ENCODE measurements around the gene RLN3.
A peak's percentile ranks its signal among the peaks of the same experiment; 100 is the strongest.
"Not testable (repeated sequence)": the region's sequence is repeated elsewhere in the genome, so short reads cannot be mapped to it uniquely, and the experiment has no call there.

RLN3 gene

GRCh38 chr19:14023404-14024235, 4.3 kb upstream of the RLN3 start:
- DNase-seq: peak; percentile 50

- not testable (repeated sequence) for DNase-seq
Observed at GRCh38 chr19:14026652-14027192, 1.2 kb upstream of the RLN3 start.

DNA sequence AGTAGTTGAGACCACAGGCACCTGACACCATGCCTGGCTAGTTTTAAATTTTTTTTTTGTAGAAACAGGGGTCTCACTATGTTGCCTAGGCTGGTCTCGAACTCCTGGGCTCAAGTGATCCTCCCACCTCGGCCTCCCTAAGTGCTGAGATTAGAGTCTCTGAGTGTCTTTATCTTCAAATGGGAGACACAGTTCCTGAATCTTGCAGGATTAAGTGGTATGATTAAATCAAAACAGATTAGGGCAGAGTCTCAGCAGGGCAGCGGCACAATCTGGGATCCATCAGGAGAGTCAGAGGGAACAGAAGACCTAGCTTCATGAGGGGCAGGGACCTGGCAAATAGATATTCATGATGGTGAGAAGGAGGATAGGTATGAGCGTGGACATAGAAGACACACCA, 953 bp downstream of the RLN3 start:
- no peak for DNase-seq

DNA sequence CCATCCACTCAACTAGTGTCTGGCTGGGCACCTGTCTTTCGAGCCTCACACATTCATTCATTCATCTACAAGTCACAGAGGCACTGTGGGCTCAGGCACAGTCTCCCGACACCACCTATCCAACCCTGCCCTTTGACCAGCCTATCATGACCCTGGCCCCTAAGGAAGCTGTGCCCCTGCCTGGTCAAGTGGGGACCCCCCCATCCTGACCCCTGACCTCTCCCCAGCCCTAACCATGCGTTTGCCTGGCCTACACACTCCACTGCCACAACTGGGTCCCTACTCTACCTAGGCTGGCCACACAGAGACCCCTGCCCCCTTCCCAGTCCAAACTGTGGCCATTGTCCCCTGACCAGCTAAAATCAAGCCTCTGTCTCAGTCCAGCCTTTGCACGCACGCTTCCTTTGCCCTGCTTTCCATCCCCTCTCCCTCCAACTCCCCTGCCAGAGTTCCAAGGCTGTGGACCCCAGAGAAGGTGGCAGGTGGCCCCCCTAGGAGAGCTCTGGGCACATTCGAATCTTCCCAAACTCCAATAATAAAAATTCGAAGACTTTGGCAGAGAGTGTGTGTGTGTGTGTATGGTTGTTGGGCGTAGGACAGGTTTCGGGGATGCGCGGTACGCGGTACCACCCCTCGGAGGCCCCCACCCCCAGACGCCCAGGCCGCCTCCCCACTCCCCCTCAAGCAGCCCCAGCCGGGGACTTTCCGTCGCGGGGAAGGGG, 3.2 kb downstream of the RLN3 start:
- peak; percentile 88 for DNase-seq

GRCh38 chr19:14031719-14032480, 4.0 kb downstream of the RLN3 start, which contains the start of gene IL27RA:
TSS of gene IL27RA (plus strand) at chr19:14031762. CDS start at chr19:14031873, 111 bp downstream.
- peak; percentile 91 for DNase-seq

- DNase-seq: no peak
Observed at GRCh38 chr19:14033946-14034345, 6.0 kb downstream of the RLN3 start.

GRCh38 chr19:14035159-14035558, 7.2 kb downstream of the RLN3 start:
- not testable (repeated sequence) for DNase-seq

DNA sequence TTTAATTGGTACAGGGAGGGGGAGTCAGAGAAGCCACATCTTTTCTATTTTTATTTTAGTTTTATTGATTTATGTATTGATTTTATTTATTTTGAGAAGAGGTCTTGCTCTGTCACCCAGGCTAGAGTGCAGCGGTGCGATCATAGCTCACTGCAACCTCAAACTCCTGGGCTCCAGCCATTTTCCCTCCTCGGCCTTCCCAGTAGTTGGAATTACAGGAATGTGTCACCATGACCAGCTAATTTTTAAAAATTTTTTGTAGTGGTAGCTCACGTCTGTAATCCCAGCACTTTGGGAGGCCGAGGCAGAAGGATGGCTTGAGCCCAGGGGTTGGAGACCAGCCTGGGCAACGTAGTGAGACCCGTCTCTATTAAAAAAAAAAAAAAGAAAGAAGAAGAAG, 7.8 kb downstream of the RLN3 start:
- DNase-seq: no peak

- DNase-seq: no peak
Observed at GRCh38 chr19:14039181-14039580, 11.2 kb downstream of the RLN3 start.

DNA sequence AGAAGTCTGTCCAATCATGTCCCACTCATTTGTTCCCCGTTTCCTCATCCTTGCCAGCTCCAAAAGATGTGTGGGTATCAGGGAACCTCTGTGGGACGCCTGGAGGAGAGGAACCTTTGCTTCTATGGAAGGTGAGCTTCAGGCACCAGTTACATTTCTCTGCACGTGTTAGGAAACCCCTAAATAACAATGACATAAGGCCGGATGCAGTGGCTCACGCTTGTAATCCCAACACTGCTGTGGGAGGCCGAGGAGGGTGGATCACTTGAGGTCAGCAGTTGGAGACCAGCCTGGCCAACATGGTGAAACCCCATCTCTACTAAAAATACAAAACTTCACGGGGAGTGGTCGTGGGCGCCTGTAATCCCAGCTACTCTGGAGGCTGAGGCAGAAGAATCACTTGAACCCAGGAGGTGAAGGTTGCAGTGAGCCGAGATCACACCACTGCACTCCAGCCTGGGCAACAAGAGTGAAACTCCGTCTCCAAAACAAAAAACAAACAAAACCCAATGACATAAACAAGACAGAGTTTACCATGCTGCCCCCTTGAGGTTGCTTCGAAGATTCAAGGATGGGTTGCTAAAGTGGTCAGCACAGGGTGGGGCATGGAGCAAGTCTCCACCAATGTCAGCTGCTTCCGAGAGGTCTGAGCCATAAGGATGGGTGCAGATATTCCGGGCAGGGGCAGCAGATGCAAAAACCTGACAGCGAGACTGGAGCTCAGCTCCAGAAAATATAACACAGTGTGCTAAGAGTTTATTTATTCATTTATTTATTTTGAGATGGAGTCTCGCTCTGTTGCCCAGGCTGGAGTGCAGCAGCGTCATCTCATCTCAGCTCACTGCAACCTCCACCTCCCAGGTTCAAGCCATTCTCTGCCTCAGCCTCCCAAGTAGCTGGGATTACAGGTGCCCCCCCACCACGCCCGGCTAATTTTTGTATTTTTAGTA, 15.0 kb downstream of the RLN3 start:
- DNase-seq: peak; percentile 54

DNA sequence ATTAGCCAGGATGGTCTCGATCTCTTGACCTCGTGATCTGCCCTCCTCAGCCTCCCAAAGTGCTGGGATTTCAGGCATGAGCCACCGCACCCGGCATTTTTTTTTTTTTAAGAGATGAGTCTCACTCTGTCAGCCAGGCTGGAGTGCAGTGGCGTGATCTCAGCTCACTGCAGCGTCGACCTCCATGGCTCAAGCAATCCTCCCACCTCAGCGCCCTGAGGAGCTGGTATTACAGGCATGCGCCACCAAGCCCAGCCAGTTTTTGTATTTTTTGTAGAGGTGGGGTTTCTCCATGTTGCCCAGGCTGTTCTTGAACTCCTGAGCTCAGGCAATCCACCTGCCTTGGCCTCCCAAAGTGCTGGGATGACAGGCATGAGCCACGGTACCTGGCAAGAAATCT, 19.9 kb downstream of the RLN3 start:
- DNase-seq: not testable (repeated sequence)

DNA sequence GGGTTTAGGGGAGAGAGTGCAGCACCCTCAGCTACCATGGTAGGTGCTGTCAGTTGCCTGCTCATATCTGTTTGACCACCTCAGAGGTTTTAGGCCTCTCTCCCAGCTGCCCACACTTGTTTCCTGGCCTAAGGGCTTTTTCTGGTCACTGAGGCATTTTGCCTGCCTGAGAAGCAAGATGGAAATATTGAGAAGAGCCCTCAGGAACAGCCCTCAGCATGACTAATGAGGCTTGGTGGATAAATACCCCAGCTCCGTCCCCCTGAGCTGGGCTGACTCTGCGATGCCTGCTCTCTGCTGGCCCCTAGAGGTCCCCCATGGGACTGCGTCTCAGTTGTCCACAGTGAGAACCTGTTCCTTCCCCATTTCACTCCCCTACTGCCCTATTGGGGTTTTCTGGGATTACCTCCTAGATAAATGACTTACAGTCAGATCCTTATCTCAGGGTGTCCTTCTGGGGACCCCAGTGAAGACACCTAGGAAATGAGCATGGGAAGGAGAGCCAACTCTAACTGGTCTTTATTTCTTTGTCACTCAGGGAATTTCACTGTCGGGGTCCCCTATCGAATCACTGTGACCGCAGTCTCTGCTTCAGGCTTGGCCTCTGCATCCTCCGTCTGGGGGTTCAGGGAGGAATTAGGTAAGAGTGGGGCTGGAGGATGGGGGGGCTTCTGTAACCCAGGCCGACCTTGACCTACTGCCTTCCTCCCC, 20.6 kb downstream of the RLN3 start:
- peak; percentile 84 for DNase-seq

- DNase-seq: no peak
Observed at GRCh38 chr19:14050512-14050911, 22.6 kb downstream of the RLN3 start.

GRCh38 chr19:14050961-14051360, 23.0 kb downstream of the RLN3 start:
- not testable (repeated sequence) for DNase-seq

DNA sequence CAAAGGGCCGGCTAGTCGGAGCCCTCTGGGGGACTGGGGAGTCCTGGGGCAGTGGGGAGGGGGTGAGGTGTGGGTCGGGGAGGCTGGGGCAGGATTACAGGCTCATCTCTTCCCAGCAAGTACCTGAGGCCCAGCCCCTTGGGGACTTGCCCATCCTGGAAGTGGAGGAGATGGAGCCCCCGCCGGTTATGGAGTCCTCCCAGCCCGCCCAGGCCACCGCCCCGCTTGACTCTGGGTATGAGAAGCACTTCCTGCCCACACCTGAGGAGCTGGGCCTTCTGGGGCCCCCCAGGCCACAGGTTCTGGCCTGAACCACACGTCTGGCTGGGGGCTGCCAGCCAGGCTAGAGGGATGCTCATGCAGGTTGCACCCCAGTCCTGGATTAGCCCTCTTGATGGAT, 24.0 kb downstream of the RLN3 start:
- DNase-seq: no peak

DNA sequence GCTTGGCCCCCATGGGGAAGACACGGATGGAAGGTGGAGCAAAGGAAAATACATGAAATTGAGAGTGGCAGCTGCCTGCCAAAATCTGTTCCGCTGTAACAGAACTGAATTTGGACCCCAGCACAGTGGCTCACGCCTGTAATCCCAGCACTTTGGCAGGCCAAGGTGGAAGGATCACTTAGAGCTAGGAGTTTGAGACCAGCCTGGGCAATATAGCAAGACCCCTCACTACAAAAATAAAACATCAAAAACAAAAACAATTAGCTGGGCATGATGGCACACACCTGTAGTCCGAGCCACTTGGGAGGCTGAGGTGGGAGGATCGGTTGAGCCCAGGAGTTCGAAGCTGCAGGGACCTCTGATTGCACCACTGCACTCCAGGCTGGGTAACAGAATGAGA, 24.5 kb downstream of the RLN3 start:
- DNase-seq: no peak

- no peak for DNase-seq
Observed at GRCh38 chr19:14053032-14053431, 25.1 kb downstream of the RLN3 start.

GRCh38 chr19:14053500-14053899, 25.6 kb downstream of the RLN3 start:
- DNase-seq: no peak

DNA sequence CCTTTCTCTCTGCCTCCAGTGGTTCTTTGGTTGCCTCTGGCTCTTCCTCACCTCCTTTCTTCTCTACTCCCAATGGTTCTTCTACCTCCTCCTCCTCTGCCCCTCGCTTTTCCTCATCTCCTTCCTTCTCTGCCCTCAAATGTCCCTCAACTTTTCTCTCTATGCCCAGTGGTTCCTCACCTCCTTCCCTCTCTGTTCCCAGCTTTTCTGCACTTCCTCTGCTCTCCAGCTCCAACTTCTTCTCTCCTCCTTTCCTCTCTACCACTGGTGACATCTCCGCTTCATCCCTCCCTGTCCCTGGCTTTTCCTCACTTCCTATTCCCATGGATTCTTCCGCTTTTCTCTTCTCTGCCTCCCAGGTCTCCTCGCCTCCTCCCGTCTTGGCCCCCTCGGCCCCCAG, 26.2 kb downstream of the RLN3 start:
- DNase-seq: no peak

- DNase-seq: no peak
Observed at GRCh38 chr19:14054721-14055120, 26.8 kb downstream of the RLN3 start.

DNA sequence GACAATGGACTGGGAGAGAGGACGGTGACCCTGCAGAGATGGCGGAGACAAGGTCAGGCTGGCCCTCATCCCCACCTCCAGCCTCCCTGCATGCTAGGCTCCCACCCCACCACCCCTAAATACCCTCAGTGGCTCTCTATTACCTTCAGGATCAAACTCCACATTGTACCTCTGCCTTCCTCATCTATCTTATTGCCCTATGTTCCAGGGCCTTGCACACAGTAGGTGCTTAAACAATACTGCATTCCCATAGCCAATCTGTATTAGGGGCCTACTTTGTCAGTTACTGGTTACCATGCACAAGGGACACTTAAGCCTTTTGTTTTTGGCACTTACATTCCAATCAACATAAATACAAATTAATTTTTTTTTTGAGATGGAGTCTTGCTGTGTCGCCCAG, 27.4 kb downstream of the RLN3 start:
- no peak for DNase-seq
